Measurements from ENCODE around the gene CEP85L.

Gene CEP85L

DNA sequence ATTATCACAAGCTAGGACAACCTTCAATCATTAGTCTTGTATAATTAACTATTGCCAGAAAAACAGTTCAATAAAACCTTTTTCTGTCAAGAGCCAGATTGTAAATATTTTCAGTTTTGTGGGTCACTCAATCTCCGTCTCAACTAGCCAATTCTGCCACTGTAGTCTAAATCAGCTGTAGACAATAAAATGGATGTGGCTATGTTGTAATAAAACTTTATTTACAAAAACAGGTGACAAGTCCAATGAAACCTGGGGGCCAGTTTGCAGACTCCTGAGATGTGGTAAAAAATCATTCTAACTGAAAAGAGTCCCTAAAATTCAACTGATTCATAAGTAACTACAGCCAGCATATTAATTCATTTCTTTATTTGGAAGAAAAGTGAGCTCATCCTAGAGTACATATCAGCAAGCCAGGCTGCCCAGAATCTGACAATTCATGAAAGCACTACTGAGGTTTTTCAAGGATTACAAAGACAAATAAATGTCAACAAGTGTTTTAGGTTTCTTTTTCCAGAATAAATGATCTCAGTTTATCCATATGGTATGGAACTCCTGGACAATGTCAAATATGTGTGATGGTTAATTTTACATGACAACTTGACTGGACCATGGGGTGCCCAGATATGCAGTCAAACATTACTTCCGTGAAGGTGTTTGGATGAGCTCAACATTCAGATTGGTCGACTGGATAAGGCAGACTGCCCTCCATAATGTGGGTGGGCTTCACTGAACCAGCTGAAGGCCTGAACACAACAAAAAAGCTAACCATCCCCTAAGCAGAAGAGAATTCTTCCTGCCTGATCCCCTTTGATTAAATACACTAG lies 15.3 kb downstream of the CEP85L start:
- Histone ChIP-seq H3K27ac (replicated peaks) (no peak overlapping the region), H3K27me3 (ENCODE audit: insufficient read depth, poor library complexity, severe bottlenecking) (no peaks in the 10 kb centered on the region), H3K4me3 (replicated peaks; ENCODE audit: insufficient read depth, low read length) (no peak overlapping the region)
- TF ChIP-seq POLR2AphosphoS5 (IDR thresholded peaks at IDR 0.05; ENCODE audit: low read depth) = no peak
- TF ChIP-seq REST (IDR thresholded peaks at IDR 0.05; ENCODE audit: insufficient replicate concordance, low read depth) = no peak
- TF ChIP-seq GABPA (IDR thresholded peaks at IDR 0.05; ENCODE audit: low read depth) = no peak
- no peak for TF ChIP-seq CTCF (IDR thresholded peaks at IDR 0.05; ENCODE audit: insufficient read depth, low read length)
- TF ChIP-seq SPI1 (IDR thresholded peaks at IDR 0.05; ENCODE audit: borderline replicate concordance, low read depth) = no peak
- no peak for DNase-seq (ENCODE audit: low read depth in 1 of 2, low spot score in 1 of 2)

- no peak overlapping the region for H3K4me3 ChIP-seq (replicated peaks; ENCODE audit: insufficient read depth, low read length)
- no peaks in the 10 kb centered on the region for H3K27me3 ChIP-seq (ENCODE audit: insufficient read depth, poor library complexity, severe bottlenecking)
- H3K27ac ChIP-seq (replicated peaks) = no peak overlapping the region
- DNase-seq (ENCODE audit: low read depth in 1 of 2, low spot score in 1 of 2) = no peak
- TF ChIP-seq POLR2AphosphoS5 (IDR thresholded peaks at IDR 0.05; ENCODE audit: low read depth) (no peak), CTCF (IDR thresholded peaks at IDR 0.05; ENCODE audit: insufficient read depth, low read length) (no peak), GABPA (IDR thresholded peaks at IDR 0.05; ENCODE audit: low read depth) (no peak), SPI1 (IDR thresholded peaks at IDR 0.05; ENCODE audit: borderline replicate concordance, low read depth) (no peak), REST (IDR thresholded peaks at IDR 0.05; ENCODE audit: insufficient replicate concordance, low read depth) (no peak)
Observed at GRCh38 chr6:118632359-118632758, 19.0 kb downstream of the CEP85L start.

DNA sequence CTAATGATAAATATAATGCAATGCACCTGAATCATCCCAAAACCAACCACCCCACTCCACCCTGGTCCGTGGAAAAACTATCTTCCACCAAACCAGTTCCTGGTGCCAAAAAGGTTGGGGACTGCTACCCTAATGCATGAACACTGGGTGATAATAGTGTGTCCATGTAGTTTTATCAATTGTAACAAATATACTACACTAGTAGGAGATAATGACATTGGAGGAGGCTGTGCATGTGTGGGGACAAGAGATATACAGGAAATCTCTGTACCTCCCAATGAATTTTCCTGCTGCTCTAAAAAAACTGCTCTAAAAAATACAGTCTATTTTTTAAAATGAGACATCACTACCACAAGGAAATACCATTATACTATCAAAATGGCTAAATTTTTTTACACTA lies 20.5 kb downstream of the CEP85L start:
- no peak overlapping the region for H3K27ac ChIP-seq (replicated peaks)
- no peak overlapping the region for H3K4me3 ChIP-seq (replicated peaks; ENCODE audit: insufficient read depth, low read length)
- H3K27me3 ChIP-seq (ENCODE audit: insufficient read depth, poor library complexity, severe bottlenecking) = no peaks in the 10 kb centered on the region
- TF ChIP-seq POLR2AphosphoS5 (IDR thresholded peaks at IDR 0.05; ENCODE audit: low read depth) = no peak
- TF ChIP-seq CTCF (IDR thresholded peaks at IDR 0.05; ENCODE audit: insufficient read depth, low read length) = no peak
- TF ChIP-seq REST (IDR thresholded peaks at IDR 0.05; ENCODE audit: insufficient replicate concordance, low read depth) = no peak
- no peak for TF ChIP-seq GABPA (IDR thresholded peaks at IDR 0.05; ENCODE audit: low read depth)
- no peak for TF ChIP-seq SPI1 (IDR thresholded peaks at IDR 0.05; ENCODE audit: borderline replicate concordance, low read depth)
- DNase-seq (ENCODE audit: low read depth in 1 of 2, low spot score in 1 of 2) = no peak
